ENCODE data around the gene ZNF385A. TPM values are rescaled to one million over a fixed set of nuclear protein-coding genes. Genes with fewer than 3 reads are reported as not detected.

Gene ZNF385A
- total RNA-seq, 1 donor from 2014 or later = 15.6 TPM

DNA sequence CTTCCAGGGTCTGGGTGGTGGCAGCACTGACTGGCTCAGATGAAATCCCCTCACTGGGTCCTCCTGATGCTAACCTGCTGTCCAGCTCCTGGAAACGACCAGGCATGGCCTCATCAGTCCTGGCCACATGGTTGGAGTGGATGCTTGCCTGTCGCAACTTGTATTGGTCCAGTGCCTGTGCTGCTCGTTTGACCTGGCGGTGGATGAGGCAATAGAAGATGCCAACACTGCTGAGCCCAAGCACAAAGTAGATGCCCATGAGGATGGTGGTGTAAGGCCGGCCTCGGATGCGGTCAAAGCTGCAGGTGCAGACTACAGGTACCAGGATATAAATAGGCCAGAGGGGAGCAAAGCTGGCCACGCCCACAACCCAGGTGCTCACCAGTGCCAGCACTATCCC, 21.5 kb downstream of the ZNF385A start:
- Mint-ChIP-seq H3K27ac (ENCODE audit: unreplicated experiment) (no peak overlapping the region), H3K9me3 (ENCODE audit: unreplicated experiment) (no peaks in the 10 kb centered on the region), H3K36me3 (ENCODE audit: low read depth, unreplicated experiment) (no peaks in the 10 kb centered on the region), H3K4me3 (ENCODE audit: unreplicated experiment) (no peak overlapping the region), H3K4me1 (ENCODE audit: unreplicated experiment) (peaks cover 30% of the 10 kb centered on the region), H3K27me3 (ENCODE audit: unreplicated experiment) (peaks cover 4% of the 10 kb centered on the region)
- no peak for DNase-seq (ENCODE audit: low spot score)
- TF ChIP-seq, protein P1, sequence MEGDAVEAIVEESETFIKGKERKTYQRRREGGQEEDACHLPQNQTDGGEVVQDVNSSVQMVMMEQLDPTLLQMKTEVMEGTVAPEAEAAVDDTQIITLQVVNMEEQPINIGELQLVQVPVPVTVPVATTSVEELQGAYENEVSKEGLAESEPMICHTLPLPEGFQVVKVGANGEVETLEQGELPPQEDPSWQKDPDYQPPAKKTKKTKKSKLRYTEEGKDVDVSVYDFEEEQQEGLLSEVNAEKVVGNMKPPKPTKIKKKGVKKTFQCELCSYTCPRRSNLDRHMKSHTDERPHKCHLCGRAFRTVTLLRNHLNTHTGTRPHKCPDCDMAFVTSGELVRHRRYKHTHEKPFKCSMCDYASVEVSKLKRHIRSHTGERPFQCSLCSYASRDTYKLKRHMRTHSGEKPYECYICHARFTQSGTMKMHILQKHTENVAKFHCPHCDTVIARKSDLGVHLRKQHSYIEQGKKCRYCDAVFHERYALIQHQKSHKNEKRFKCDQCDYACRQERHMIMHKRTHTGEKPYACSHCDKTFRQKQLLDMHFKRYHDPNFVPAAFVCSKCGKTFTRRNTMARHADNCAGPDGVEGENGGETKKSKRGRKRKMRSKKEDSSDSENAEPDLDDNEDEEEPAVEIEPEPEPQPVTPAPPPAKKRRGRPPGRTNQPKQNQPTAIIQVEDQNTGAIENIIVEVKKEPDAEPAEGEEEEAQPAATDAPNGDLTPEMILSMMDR (IDR thresholded peaks at IDR 0.05; ENCODE audit: unreplicated experiment) = no peak

- TF ChIP-seq, protein P1 (IDR thresholded peaks at IDR 0.05; ENCODE audit: unreplicated experiment) = peak; percentile 60
- peak; percentile 83 for DNase-seq (ENCODE audit: low spot score)
- H3K27ac Mint-ChIP-seq (ENCODE audit: unreplicated experiment) = peak overlapping the region; percentile 82
- peaks cover 34% of the 10 kb centered on the region for H3K4me1 Mint-ChIP-seq (ENCODE audit: unreplicated experiment)
- no peaks in the 10 kb centered on the region for H3K9me3 Mint-ChIP-seq (ENCODE audit: unreplicated experiment)
- H3K4me3 Mint-ChIP-seq (ENCODE audit: unreplicated experiment) = no peak overlapping the region
- H3K36me3 Mint-ChIP-seq (ENCODE audit: low read depth, unreplicated experiment) = no peaks in the 10 kb centered on the region
- peaks cover 5% of the 10 kb centered on the region for H3K27me3 Mint-ChIP-seq (ENCODE audit: unreplicated experiment)
These were observed 23.6 kb downstream of the ZNF385A start for GRCh38 chr12:54360717-54361456.

GRCh38 chr12:54359762-54360351, 24.7 kb downstream of the ZNF385A start:
- Mint-ChIP-seq H3K27ac (ENCODE audit: unreplicated experiment) (peak overlapping the region; percentile 82), H3K4me3 (ENCODE audit: unreplicated experiment) (no peak overlapping the region)

DNA sequence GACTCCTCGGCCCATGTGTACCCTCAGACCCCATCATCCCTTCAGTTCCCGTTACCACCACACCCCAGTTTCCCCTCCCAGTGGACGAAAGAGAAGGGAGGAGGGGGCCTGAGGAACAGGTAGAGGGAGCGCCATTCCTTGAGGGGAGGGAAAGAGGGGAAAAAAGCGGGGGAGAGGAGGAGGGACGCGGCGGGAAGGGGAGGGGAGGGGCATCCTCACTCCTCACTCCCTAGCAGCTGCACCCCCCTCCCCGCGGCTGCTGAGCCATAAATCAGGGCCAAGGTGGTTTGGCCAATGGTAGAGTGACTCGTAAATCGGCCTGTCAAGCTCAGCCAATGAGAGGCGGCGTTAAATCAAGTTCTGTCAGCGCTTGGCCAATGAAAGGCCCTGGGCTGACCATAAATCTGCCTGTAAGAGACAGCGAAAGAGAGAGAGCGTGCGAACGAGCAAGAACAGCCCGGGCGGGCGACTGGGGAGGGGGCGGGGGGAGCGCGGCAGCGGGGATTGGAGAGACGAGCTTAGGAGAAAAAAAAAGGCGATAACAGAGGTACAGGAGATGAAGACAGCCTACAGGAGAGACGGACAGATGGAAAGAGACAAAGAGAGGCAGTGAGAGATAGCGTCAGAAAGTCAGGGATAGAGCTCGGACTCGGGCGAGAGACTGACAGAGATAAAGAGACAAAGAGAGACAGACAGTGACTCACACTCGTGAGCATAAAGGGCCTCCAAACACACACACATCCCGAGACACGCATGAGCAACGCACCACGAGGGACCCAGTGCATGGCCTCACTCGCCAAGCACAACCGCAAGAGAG, 25.4 kb downstream of the ZNF385A start:
- peaks cover 12% of the 10 kb centered on the region for H3K27me3 Mint-ChIP-seq (ENCODE audit: unreplicated experiment)
- peak; percentile 89 for DNase-seq (ENCODE audit: low spot score)
- no peaks in the 10 kb centered on the region for H3K36me3 Mint-ChIP-seq (ENCODE audit: low read depth, unreplicated experiment)
- peaks cover 39% of the 10 kb centered on the region for H3K4me1 Mint-ChIP-seq (ENCODE audit: unreplicated experiment)
- H3K4me3 Mint-ChIP-seq (ENCODE audit: unreplicated experiment) = no peak overlapping the region
- H3K27ac Mint-ChIP-seq (ENCODE audit: unreplicated experiment) = no peak overlapping the region
- H3K9me3 Mint-ChIP-seq (ENCODE audit: unreplicated experiment) = no peaks in the 10 kb centered on the region
- TF ChIP-seq, protein P1 (IDR thresholded peaks at IDR 0.05; ENCODE audit: unreplicated experiment) = no peak

More at GRCh38 chr12:54359762-54360351, 24.7 kb downstream of the ZNF385A start:
- peaks cover 44% of the 10 kb centered on the region for H3K4me1 Mint-ChIP-seq (ENCODE audit: unreplicated experiment)
- TF ChIP-seq, protein P1 (IDR thresholded peaks at IDR 0.05; ENCODE audit: unreplicated experiment) = no peak
- no peaks in the 10 kb centered on the region for H3K36me3 Mint-ChIP-seq (ENCODE audit: low read depth, unreplicated experiment)
- H3K9me3 Mint-ChIP-seq (ENCODE audit: unreplicated experiment) = no peaks in the 10 kb centered on the region
- H3K27me3 Mint-ChIP-seq (ENCODE audit: unreplicated experiment) = peaks cover 10% of the 10 kb centered on the region
- DNase-seq (ENCODE audit: low spot score) = no peak
